Fibroblast of lung (primary cell): ENCODE data around the gene SORBS1.

Source experiments
- EZH2 ChIP-seq: IDR thresholded peaks from 2 replicates; pipeline ENCODE4 v1.5.1; 2012; ENCODE audit warnings: low read length, control low read depth, mild to moderate bottlenecking; ENCODE audit errors: missing control alignments
- TF ChIP-seq, protein P1 (sequence below), 2 donors: IDR thresholded peaks in 1 of 2; conservative IDR thresholded peaks in 1 of 2; 1 replicate in 1 of 2; 2 replicates in 1 of 2; pipeline ENCODE4 v1.5.1; 2011 to 2012; ENCODE audit warnings: low read length in 2 of 2, control low read depth in 1 of 2, inconsistent platforms in 1 of 2, low read depth in 1 of 2, mild to moderate bottlenecking in 1 of 2

GRCh38 chr10:95308389-95309302 lies 252.5 kb downstream of the SORBS1 start:
- TF ChIP-seq EZH2, result no peak
- TF ChIP-seq, protein P1, sequence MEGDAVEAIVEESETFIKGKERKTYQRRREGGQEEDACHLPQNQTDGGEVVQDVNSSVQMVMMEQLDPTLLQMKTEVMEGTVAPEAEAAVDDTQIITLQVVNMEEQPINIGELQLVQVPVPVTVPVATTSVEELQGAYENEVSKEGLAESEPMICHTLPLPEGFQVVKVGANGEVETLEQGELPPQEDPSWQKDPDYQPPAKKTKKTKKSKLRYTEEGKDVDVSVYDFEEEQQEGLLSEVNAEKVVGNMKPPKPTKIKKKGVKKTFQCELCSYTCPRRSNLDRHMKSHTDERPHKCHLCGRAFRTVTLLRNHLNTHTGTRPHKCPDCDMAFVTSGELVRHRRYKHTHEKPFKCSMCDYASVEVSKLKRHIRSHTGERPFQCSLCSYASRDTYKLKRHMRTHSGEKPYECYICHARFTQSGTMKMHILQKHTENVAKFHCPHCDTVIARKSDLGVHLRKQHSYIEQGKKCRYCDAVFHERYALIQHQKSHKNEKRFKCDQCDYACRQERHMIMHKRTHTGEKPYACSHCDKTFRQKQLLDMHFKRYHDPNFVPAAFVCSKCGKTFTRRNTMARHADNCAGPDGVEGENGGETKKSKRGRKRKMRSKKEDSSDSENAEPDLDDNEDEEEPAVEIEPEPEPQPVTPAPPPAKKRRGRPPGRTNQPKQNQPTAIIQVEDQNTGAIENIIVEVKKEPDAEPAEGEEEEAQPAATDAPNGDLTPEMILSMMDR (conservative IDR thresholded peaks at IDR 0.05 in 1 of 2, IDR thresholded peaks at IDR 0.05 in 1 of 2; ENCODE audit: low read depth in 1 of 2, low read length in 2 of 2), result no peak
